ENCODE measurements around the gene NR2C2. TPM values are rescaled to one million over a fixed set of nuclear protein-coding genes. Genes with fewer than 3 reads are reported as not detected.

NR2C2 gene
- total RNA-seq, 2 donors from 2014 or later: 54.4 to 60.8 TPM

- Histone ChIP-seq H3K9me3 (ENCODE audit: control insufficient read depth, low read length) (no peaks in the 10 kb centered on the region), H3K27me3 (ENCODE audit: control insufficient read depth, insufficient read depth, low read length, poor library complexity, severe bottlenecking) (no peaks in the 10 kb centered on the region), H3K27ac (ENCODE audit: low read depth, low read length) (no peak overlapping the region), H3K9ac (ENCODE audit: extremely low read depth, low read length, poor library complexity, severe bottlenecking) (no peak overlapping the region), H3K36me3 (ENCODE audit: control insufficient read depth, insufficient read depth, low read length) (peaks cover 21% of the 10 kb centered on the region), H3K4me1 (ENCODE audit: control insufficient read depth, insufficient read depth, low read length) (peaks cover 8% of the 10 kb centered on the region), H3K4me3 (ENCODE audit: low read length) (no peak overlapping the region)
- TF ChIP-seq CTCF (conservative IDR thresholded peaks at IDR 0.05): no peak
- H3K27ac Mint-ChIP-seq: no peak overlapping the region
- no peak for DNase-seq
- no peak overlapping the region for H3K4me3 Mint-ChIP-seq
- peaks cover 39% of the 10 kb centered on the region for H3K4me1 Mint-ChIP-seq
- WGBS, 2 experiments (ENCODE audit: insufficient coverage in 1 of 2, insufficient read length in 1 of 2): 91% methylated on average over 4 of the region's 4 CpGs; no CpG with 5 or more reads in 1 of the 2 experiments
- H3K27me3 Mint-ChIP-seq (ENCODE audit: insufficient read depth): no peaks in the 10 kb centered on the region
- peaks cover 10% of the 10 kb centered on the region for H3K36me3 Mint-ChIP-seq (ENCODE audit: low read depth)
- H3K9me3 Mint-ChIP-seq: no peaks in the 10 kb centered on the region
Observed at GRCh38 chr3:14938954-14939353, 8.4 kb upstream of the NR2C2 start.

DNA sequence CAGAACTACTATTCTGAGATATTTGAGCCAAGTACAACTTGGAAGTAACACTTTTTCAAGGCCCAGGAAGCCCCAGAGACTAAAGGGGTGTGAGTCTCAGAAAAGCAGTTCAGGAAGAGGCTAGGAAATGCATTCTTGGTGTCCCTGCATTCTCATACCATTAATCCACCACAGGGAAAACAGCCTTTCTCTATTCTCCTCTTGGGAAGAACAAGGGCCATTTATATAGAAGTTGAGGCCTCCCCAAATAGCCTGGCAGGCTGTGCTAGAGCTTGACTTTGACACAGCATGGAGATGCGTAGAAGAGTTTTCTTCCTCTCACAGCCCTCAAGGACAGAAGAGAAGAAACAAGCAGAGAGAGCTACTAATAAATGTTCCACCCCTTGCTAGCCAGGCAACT lies 5.5 kb upstream of the NR2C2 start:
- Histone ChIP-seq H3K9ac (ENCODE audit: extremely low read depth, low read length, poor library complexity, severe bottlenecking) (no peak overlapping the region), H3K27me3 (ENCODE audit: control insufficient read depth, insufficient read depth, low read length, poor library complexity, severe bottlenecking) (no peaks in the 10 kb centered on the region), H3K4me3 (ENCODE audit: low read length) (no peak overlapping the region), H3K4me1 (ENCODE audit: control insufficient read depth, insufficient read depth, low read length) (peaks cover 8% of the 10 kb centered on the region), H3K9me3 (ENCODE audit: control insufficient read depth, low read length) (no peaks in the 10 kb centered on the region), H3K27ac (ENCODE audit: low read depth, low read length) (peak overlapping the region; percentile 16), H3K36me3 (ENCODE audit: control insufficient read depth, insufficient read depth, low read length) (peaks cover 43% of the 10 kb centered on the region)
- DNase-seq: no peak
- no peak for TF ChIP-seq CTCF (conservative IDR thresholded peaks at IDR 0.05)
- WGBS, 2 experiments (ENCODE audit: insufficient coverage in 1 of 2, insufficient read length in 1 of 2): 97 to 100% methylated on average over 1 of the region's 1 CpG
- Mint-ChIP-seq H3K36me3 (ENCODE audit: low read depth) (peaks cover 30% of the 10 kb centered on the region), H3K9me3 (no peaks in the 10 kb centered on the region), H3K27me3 (ENCODE audit: insufficient read depth) (no peaks in the 10 kb centered on the region), H3K4me3 (no peak overlapping the region), H3K27ac (no peak overlapping the region), H3K4me1 (peaks cover 45% of the 10 kb centered on the region)

DNA sequence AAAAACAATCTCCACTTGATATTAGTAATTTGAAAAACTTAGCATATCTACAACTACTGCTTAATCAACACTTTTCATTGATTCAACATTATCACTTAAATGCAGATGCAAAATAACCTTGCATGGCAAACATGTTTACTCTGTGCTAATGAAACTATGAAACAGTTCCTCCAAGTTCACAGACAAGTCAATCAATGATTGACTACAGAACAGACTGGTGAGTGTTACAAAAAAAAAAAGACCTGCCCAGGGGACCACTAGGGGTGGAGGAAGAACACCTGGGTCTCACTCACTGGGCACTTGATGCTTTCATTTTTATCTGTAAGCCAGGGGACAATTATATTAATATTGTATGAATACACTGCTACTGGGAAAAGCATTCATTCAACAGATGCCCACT lies 4.3 kb upstream of the NR2C2 start:
- Mint-ChIP-seq H3K27me3 (ENCODE audit: insufficient read depth) (no peaks in the 10 kb centered on the region), H3K4me1 (peaks cover 36% of the 10 kb centered on the region), H3K9me3 (no peaks in the 10 kb centered on the region), H3K4me3 (no peak overlapping the region), H3K27ac (no peak overlapping the region), H3K36me3 (ENCODE audit: low read depth) (peaks cover 30% of the 10 kb centered on the region)
- TF ChIP-seq CTCF (conservative IDR thresholded peaks at IDR 0.05): no peak
- Histone ChIP-seq H3K36me3 (ENCODE audit: control insufficient read depth, insufficient read depth, low read length) (peaks cover 43% of the 10 kb centered on the region), H3K27me3 (ENCODE audit: control insufficient read depth, insufficient read depth, low read length, poor library complexity, severe bottlenecking) (no peaks in the 10 kb centered on the region), H3K9me3 (ENCODE audit: control insufficient read depth, low read length) (no peaks in the 10 kb centered on the region), H3K27ac (ENCODE audit: low read depth, low read length) (no peak overlapping the region), H3K9ac (ENCODE audit: extremely low read depth, low read length, poor library complexity, severe bottlenecking) (no peak overlapping the region), H3K4me3 (ENCODE audit: low read length) (no peak overlapping the region), H3K4me1 (ENCODE audit: control insufficient read depth, insufficient read depth, low read length) (peaks cover 3% of the 10 kb centered on the region)
- DNase-seq: no peak

Measured in endodermal cell (in vitro differentiated cells).